GM18505 (cell line): ENCODE data around the gene TTC12.

ENCODE experiments used
- ATAC-seq: cut with Tn5 transposase; IDR thresholded peaks from one replicate; pipeline ENCODE4 v1.9.1; 2021; ENCODE audit not compliant: unreplicated experiment
- POLR2A ChIP-seq: IDR thresholded peaks from 4 replicates; pipeline ENCODE4 v1.6.1; 2011; ENCODE audit warnings: borderline replicate concordance; ENCODE audit not compliant: insufficient read depth, insufficient read length; ENCODE audit errors: extremely low read depth

TTC12 gene

DNA sequence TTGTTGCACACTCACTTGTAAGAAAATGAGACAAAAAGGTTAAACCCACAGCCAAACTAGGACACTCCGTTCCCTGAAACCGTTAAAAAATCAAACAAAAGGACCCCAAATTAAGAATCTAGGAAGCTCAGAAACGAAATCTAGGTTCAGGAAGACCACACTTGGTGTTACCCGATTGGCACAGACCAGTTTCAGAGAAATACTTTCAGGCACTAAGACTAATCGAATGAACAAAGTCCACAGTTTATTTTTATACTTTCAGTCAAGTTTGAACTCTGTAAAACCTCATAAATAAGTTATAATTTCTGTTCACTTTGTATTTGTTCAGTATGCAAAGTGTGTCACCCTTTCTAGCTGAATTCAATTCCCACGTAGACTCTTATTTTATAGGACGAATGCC lies 38.8 kb upstream of the TTC12 start:
- ATAC-seq: no peak
- no peak for TF ChIP-seq POLR2A

- ATAC-seq: no peak
Measured at GRCh38 chr11:113276466-113276865, 37.9 kb upstream of the TTC12 start.

DNA sequence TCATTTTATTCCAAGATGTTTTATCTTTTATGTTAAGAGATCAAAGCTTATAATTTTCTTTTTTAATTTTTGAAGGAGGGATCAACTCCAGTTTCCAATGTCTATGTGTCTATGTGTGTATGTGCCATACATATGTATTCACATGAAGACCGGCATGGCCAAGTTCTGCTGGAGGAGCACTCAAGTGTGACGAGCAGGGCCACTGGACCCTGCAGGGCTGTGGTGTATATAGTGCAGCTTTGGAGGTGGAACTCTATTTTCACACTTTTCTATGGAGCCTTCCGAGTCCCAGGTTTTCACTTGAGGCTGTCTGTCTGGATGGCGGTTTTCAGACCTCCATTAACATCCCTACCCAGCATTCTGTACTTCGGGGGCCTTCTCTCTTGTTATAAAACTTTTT lies 36.5 kb upstream of the TTC12 start:
- ATAC-seq: no peak
- TF ChIP-seq POLR2A: no peak

More at GRCh38 chr11:113276466-113276865, 37.9 kb upstream of the TTC12 start:
- no peak for TF ChIP-seq POLR2A

DNA sequence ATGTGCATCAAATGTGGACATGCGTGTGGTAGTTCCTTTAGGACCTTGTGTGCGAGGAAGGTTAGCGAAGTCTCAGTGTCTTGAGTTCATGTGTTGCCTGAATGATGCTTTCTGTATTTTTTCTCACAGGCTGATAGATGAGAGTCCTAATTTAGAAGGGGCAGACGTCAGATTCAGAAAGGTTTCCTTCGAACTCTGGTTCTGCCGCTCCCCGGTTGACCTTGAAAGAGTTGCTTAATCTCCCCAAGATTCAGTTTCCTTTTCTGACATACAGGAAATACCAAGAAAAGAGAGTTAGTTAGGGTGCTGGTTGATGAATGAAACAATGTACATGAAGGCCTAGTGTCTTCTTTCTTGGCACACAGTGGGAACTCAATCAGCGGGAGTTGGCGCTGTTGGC lies 35.9 kb upstream of the TTC12 start:
- TF ChIP-seq POLR2A: no peak
- ATAC-seq: no peak

GRCh38 chr11:113278925-113279324 lies 35.5 kb upstream of the TTC12 start:
- no peak for TF ChIP-seq POLR2A
- ATAC-seq: no peak

- no peak for TF ChIP-seq POLR2A
- no peak for ATAC-seq
Measured at GRCh38 chr11:113279591-113279990, 34.8 kb upstream of the TTC12 start.

GRCh38 chr11:113281052-113281725 lies 33.2 kb upstream of the TTC12 start:
- no peak for ATAC-seq
- no peak for TF ChIP-seq POLR2A

- TF ChIP-seq POLR2A: no peak
- no peak for ATAC-seq
Measured at GRCh38 chr11:113282898-113283437, 31.4 kb upstream of the TTC12 start.

GRCh38 chr11:113283881-113284280 lies 30.5 kb upstream of the TTC12 start:
- no peak for TF ChIP-seq POLR2A
- no peak for ATAC-seq

- ATAC-seq: no peak
- no peak for TF ChIP-seq POLR2A
Measured at GRCh38 chr11:113286009-113286408, 28.4 kb upstream of the TTC12 start.

- no peak for TF ChIP-seq POLR2A
Measured at GRCh38 chr11:113286509-113287497, 27.6 kb upstream of the TTC12 start.

GRCh38 chr11:113287801-113288200 lies 26.6 kb upstream of the TTC12 start:
- no peak for TF ChIP-seq POLR2A
- ATAC-seq: no peak

More at GRCh38 chr11:113286509-113287497, 27.6 kb upstream of the TTC12 start:
- ATAC-seq: no peak

GRCh38 chr11:113288286-113288863 lies 26.0 kb upstream of the TTC12 start:
- ATAC-seq: no peak

GRCh38 chr11:113289431-113290187 lies 24.8 kb upstream of the TTC12 start:
- peak; percentile 79 for ATAC-seq
- TF ChIP-seq POLR2A: no peak

More at GRCh38 chr11:113288286-113288863, 26.0 kb upstream of the TTC12 start:
- no peak for TF ChIP-seq POLR2A
